HEK293 (cell line): ENCODE results near the gene SMIM20.

ENCODE experiments used
- CTCF ChIA-PET: fragments of 350-600 bp; formaldehyde crosslinking; extraction: SDS; loops from one replicate; lab custom pipeline; 2021; ENCODE audit warnings: antibody characterized with exemption; lab: Yijun Ruan, JAX
- POLR2A ChIA-PET: fragments of 300-600 bp; formaldehyde crosslinking; extraction: SDS; loops from one replicate; lab custom pipeline; 2020; ENCODE audit warnings: antibody characterized with exemption, inconsistent platforms; lab: Yijun Ruan, JAX
- H3K27ac ChIP-seq: fragments of 200-500 bp; sonication (Bioruptor generic); 2 replicates; pipeline ENCODE4 v1.5.1; 2014; ENCODE audit warnings: low read depth, low read length, control low read depth, inconsistent platforms; ENCODE audit errors: extremely low read depth
- H3K36me3 ChIP-seq, 2 experiments: fragments of 200-500 bp in 1 of 2; sonication (Bioruptor generic) in 1 of 2; 1 replicate in 1 of 2; 2 replicates in 1 of 2; pipeline ENCODE4 v1.5.1; 2014 to 2017; ENCODE audit warnings: inconsistent platforms in 2 of 2, low read length in 2 of 2; ENCODE audit not compliant: control insufficient read depth in 2 of 2, insufficient read depth in 1 of 2
- H3K4me1 ChIP-seq: fragments of 200-500 bp; sonication (Bioruptor generic); 2 replicates; pipeline ENCODE4 v1.5.1; 2014; ENCODE audit warnings: mild to moderate bottlenecking, low read length, inconsistent platforms; ENCODE audit not compliant: control insufficient read depth, insufficient read depth
- H3K4me3 ChIP-seq: 2 replicates; pipeline ENCODE4 v1.5.1; 2011; ENCODE audit warnings: low read depth, mild to moderate bottlenecking, control low read depth, low read length, moderate library complexity
- H3K9me3 ChIP-seq: fragments of 200-500 bp; sonication (Bioruptor generic); 2 replicates; pipeline ENCODE4 v1.5.1; 2014; ENCODE audit warnings: low read depth, low read length, inconsistent platforms; ENCODE audit not compliant: control insufficient read depth, insufficient read depth
- AEBP2 ChIP-seq: fragments of 450-650 bp; formaldehyde crosslinking; IDR thresholded peaks from 2 replicates; pipeline ENCODE4 v1.5.1; 2016; ENCODE audit warnings: missing biosample characterization, missing genetic modification characterization, borderline replicate concordance
- KLF1 ChIP-seq: fragments of 450-650 bp; formaldehyde crosslinking; IDR thresholded peaks from 2 replicates; pipeline ENCODE4 v1.5.1; 2016; ENCODE audit warnings: missing biosample characterization, missing genetic modification characterization
- ZBTB17 ChIP-seq: fragments of 450-650 bp; formaldehyde crosslinking; IDR thresholded peaks from 2 replicates; pipeline ENCODE4 v1.5.1; 2016; ENCODE audit warnings: missing biosample characterization, missing genetic modification characterization
- ZNF148 ChIP-seq: fragments of 450-650 bp; formaldehyde crosslinking; IDR thresholded peaks from 2 replicates; pipeline ENCODE4 v1.5.0; 2017; ENCODE audit warnings: missing biosample characterization, missing genetic modification characterization, borderline replicate concordance
- ZNF354C ChIP-seq: fragments of 450-650 bp; formaldehyde crosslinking; IDR thresholded peaks from 2 replicates; pipeline ENCODE4 v1.5.1; 2016; ENCODE audit warnings: missing biosample characterization, missing genetic modification characterization, low read depth, borderline replicate concordance
- ZNF580 ChIP-seq: fragments of 450-650 bp; formaldehyde crosslinking; IDR thresholded peaks from 2 replicates; pipeline ENCODE4 v1.5.1; 2016; ENCODE audit warnings: missing biosample characterization, missing genetic modification characterization
- ZNF596 ChIP-seq: fragments of 450-650 bp; IDR thresholded peaks from 2 replicates; pipeline ENCODE4 v1.5.0; 2018; ENCODE audit warnings: missing biosample characterization, mild to moderate bottlenecking, missing genetic modification characterization, moderate library complexity
- ZNF645 ChIP-seq: fragments of 450-650 bp; formaldehyde crosslinking; IDR thresholded peaks from 2 replicates; pipeline ENCODE4; 2016; ENCODE audit warnings: missing biosample characterization, missing genetic modification characterization
- ZNF830 ChIP-seq: fragments of 450-650 bp; IDR thresholded peaks from 2 replicates; pipeline ENCODE4 v1.5.0; 2018; ENCODE audit warnings: missing biosample characterization, missing genetic modification characterization, low read depth, mild to moderate bottlenecking, moderate library complexity
- ZSCAN18 ChIP-seq: fragments of 450-650 bp; formaldehyde crosslinking; IDR thresholded peaks from 2 replicates; pipeline ENCODE4 v1.5.1; 2016; ENCODE audit warnings: missing biosample characterization, missing genetic modification characterization

The SMIM20 gene

GRCh38 chr4:25890571-25891485, 23.2 kb upstream of the SMIM20 start (continued):
- TF ChIP-seq ZSCAN18 (tag by site-specific recombination) (no peak), ZNF645 (no peak)

GRCh38 chr4:25892796-25893195, 21.2 kb upstream of the SMIM20 start:
- Histone ChIP-seq H3K4me3 (no peak overlapping the region), H3K36me3 (no peaks in the 10 kb centered on the region), H3K9me3 (no peaks in the 10 kb centered on the region), H3K4me1 (no peaks in the 10 kb centered on the region), H3K27ac (no peak overlapping the region)
- ChIA-PET CTCF (no interaction called here), POLR2A (no interaction called here)
- no peak for TF ChIP-seq ZBTB17
- no peak for TF ChIP-seq ZNF596 (tag by site-specific recombination)
- no peak for TF ChIP-seq AEBP2 (tag by site-specific recombination)

- POLR2A ChIA-PET, result interaction anchor here (0.6 kb wide), 1 partner anchor 9 kb away, joined by 3 read pairs; no protein-coding TSS in a partner anchor
- CTCF ChIA-PET, result no interaction called here
Measured at GRCh38 chr4:25896776-25897539, 17.1 kb upstream of the SMIM20 start.

More at GRCh38 chr4:25896776-25897539, 17.1 kb upstream of the SMIM20 start:
- no peaks in the 10 kb centered on the region for H3K9me3 ChIP-seq
- TF ChIP-seq ZNF354C (tag by site-specific recombination), result no peak
- no peak for TF ChIP-seq ZNF580 (tag by site-specific recombination)
- TF ChIP-seq KLF1 (tag by site-specific recombination), result no peak
- TF ChIP-seq ZNF830 (tag by site-specific recombination), result no peak
- TF ChIP-seq ZNF148 (tag by site-specific recombination), result no peak
- TF ChIP-seq, all 188 proteins: peak for 0
- Histone ChIP-seq H3K27ac (no peak overlapping the region), H3K36me3 (no peaks in the 10 kb centered on the region), H3K4me3 (no peak overlapping the region), H3K4me1 (no peaks in the 10 kb centered on the region)
